ENCODE results near the gene PBX1.
"Not testable (repeated sequence)": the region's sequence is repeated elsewhere in the genome, so short reads cannot be mapped to it uniquely, and the experiment has no call there.

PBX1 gene

GRCh38 chr1:164589961-164590507 lies 31.1 kb downstream of the PBX1 start:
- no peak for DNase-seq (ENCODE audit: low spot score)

- no peak for DNase-seq (ENCODE audit: low spot score)
Observed at GRCh38 chr1:164590592-164590991, 31.6 kb downstream of the PBX1 start.

GRCh38 chr1:164591858-164592257 lies 32.9 kb downstream of the PBX1 start:
- no peak for DNase-seq (ENCODE audit: low spot score)

- no peak for DNase-seq (ENCODE audit: low spot score)
Observed at GRCh38 chr1:164592634-164593033, 33.6 kb downstream of the PBX1 start.

GRCh38 chr1:164595212-164595611 lies 36.2 kb downstream of the PBX1 start:
- DNase-seq (ENCODE audit: low spot score) = no peak

- no peak for DNase-seq (ENCODE audit: low spot score)
Observed at GRCh38 chr1:164596172-164596571, 37.2 kb downstream of the PBX1 start.

- no peak for DNase-seq (ENCODE audit: low spot score)
Observed at GRCh38 chr1:164598719-164599118, 39.7 kb downstream of the PBX1 start.

- no peak for DNase-seq (ENCODE audit: low spot score)
Observed at GRCh38 chr1:164599272-164599671, 40.3 kb downstream of the PBX1 start.

- DNase-seq (ENCODE audit: low spot score) = peak; percentile 18
Observed at GRCh38 chr1:164601399-164602100, 42.6 kb downstream of the PBX1 start.

GRCh38 chr1:164602101-164602422 lies 43.1 kb downstream of the PBX1 start:
- DNase-seq (ENCODE audit: low spot score) = no peak

- DNase-seq (ENCODE audit: low spot score) = no peak
Observed at GRCh38 chr1:164602480-164603093, 43.6 kb downstream of the PBX1 start.

GRCh38 chr1:164603805-164604204 lies 44.8 kb downstream of the PBX1 start:
- DNase-seq (ENCODE audit: low spot score) = not testable (repeated sequence)

- no peak for DNase-seq (ENCODE audit: low spot score)
Observed at GRCh38 chr1:164604541-164604940, 45.6 kb downstream of the PBX1 start.

- no peak for DNase-seq (ENCODE audit: low spot score)
Observed at GRCh38 chr1:164605254-164606091, 46.5 kb downstream of the PBX1 start.

GRCh38 chr1:164607351-164607750 lies 48.4 kb downstream of the PBX1 start:
- DNase-seq (ENCODE audit: low spot score) = no peak

- no peak for DNase-seq (ENCODE audit: low spot score)
Observed at GRCh38 chr1:164608651-164609057, 49.7 kb downstream of the PBX1 start.

GRCh38 chr1:164609089-164609488 lies 50.1 kb downstream of the PBX1 start:
- DNase-seq (ENCODE audit: low spot score) = no peak

GRCh38 chr1:164610538-164611222 lies 51.7 kb downstream of the PBX1 start:
- no peak for DNase-seq (ENCODE audit: low spot score)

- peak; percentile 46 for DNase-seq (ENCODE audit: low spot score)
Observed at GRCh38 chr1:164611754-164612642, 53.0 kb downstream of the PBX1 start.

GRCh38 chr1:164613176-164613575 lies 54.2 kb downstream of the PBX1 start:
- no peak for DNase-seq (ENCODE audit: low spot score)

GRCh38 chr1:164614316-164614715 lies 55.3 kb downstream of the PBX1 start:
- DNase-seq (ENCODE audit: low spot score) = no peak
